Neutrophil (primary cell): ENCODE data around the gene GPR148.

Source experiments
- H3K27ac ChIP-seq: fragments of 200-600 bp; sonication (generic); 2 replicates; pipeline ENCODE4 v1.5.1; 2016; ENCODE audit warnings: mild to moderate bottlenecking, moderate library complexity
- H3K27me3 ChIP-seq: fragments of 200-600 bp; sonication (generic); 2 replicates; pipeline ENCODE4 v1.6.0; 2016; ENCODE audit warnings: mild to moderate bottlenecking
- H3K36me3 ChIP-seq: fragments of 200-600 bp; sonication (generic); 2 replicates; pipeline ENCODE4 v1.5.1; 2017
- H3K4me1 ChIP-seq, 2 experiments: fragments of 200-600 bp in 1 of 2; sonication (generic) in 1 of 2; 1 replicate in 1 of 2; 2 replicates in 1 of 2; pipeline versions ENCODE4 v1.5.1 to v1.6.1; 2013 to 2016; ENCODE audit warnings: low read depth in 1 of 2, low read length in 1 of 2, mild to moderate bottlenecking in 1 of 2, moderate library complexity in 1 of 2; ENCODE audit not compliant: control insufficient read depth in 1 of 2, insufficient read depth in 1 of 2
- H3K4me3 ChIP-seq, 2 experiments: fragments of 200-600 bp in 1 of 2; sonication (generic) in 1 of 2; 1 replicate in 1 of 2; 2 replicates in 1 of 2; pipeline ENCODE4 v1.5.1; 2013 to 2016; ENCODE audit warnings: low read depth in 1 of 2, low read length in 1 of 2, mild to moderate bottlenecking in 1 of 2, moderate library complexity in 1 of 2
- H3K9me3 ChIP-seq: fragments of 200-600 bp; sonication (generic); 2 replicates; pipeline ENCODE4 v1.5.1; 2016
- TF ChIP-seq, protein P1 (sequence below): fragments of 200-600 bp; sonication (generic); IDR thresholded peaks from 2 replicates; pipeline ENCODE4 v1.5.1; 2016; ENCODE audit warnings: antibody characterized with exemption

Gene GPR148

DNA sequence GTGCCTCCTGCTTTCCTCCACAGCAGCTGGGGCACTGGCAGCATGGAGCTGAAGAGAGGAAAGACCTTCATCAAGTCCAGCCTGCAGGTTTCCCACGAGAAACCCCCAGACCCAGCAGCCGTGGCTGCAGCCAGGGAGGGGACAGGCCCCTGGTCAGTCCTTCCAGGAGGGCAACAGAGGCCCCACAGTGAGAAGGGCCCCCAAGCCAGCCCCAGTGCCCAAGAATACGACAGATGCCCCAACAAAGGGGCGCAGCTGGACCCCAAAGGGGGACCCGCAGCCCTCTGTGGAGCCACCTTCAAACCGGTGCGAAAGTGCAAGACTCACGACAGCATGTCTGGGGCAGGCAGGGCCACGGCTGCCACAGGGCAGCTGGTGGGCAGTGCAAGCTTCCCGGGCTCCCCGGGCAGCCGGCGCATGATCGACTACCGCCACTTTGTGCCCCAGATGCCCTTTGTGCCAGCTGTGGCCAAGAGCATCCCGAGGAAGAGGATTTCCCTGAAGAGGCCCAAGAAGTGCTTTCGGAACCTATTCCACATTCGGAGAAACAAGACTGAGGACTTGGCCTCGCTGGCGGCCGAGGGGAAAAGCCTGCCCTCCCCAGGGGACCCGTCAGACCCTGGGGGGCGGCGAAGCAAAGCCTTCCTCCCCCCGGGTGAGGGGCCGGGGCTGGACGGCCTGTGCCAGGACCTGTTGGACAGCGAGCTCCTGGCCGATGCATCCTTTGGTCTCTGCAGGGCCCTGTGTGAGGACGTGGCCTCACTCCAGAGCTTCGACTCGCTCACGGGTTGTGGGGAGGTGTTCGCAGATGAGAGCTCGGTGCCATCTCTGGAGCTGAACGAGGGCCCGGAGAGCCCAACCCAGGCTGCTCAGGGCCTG is 33.4 kb downstream of the GPR148 start:
- H3K9me3 ChIP-seq: no peaks in the 10 kb centered on the region
- H3K4me1 ChIP-seq: no peaks in the 10 kb centered on the region
- peaks cover 27% of the 10 kb centered on the region for H3K27me3 ChIP-seq
- H3K36me3 ChIP-seq: no peaks in the 10 kb centered on the region
- TF ChIP-seq, protein P1, sequence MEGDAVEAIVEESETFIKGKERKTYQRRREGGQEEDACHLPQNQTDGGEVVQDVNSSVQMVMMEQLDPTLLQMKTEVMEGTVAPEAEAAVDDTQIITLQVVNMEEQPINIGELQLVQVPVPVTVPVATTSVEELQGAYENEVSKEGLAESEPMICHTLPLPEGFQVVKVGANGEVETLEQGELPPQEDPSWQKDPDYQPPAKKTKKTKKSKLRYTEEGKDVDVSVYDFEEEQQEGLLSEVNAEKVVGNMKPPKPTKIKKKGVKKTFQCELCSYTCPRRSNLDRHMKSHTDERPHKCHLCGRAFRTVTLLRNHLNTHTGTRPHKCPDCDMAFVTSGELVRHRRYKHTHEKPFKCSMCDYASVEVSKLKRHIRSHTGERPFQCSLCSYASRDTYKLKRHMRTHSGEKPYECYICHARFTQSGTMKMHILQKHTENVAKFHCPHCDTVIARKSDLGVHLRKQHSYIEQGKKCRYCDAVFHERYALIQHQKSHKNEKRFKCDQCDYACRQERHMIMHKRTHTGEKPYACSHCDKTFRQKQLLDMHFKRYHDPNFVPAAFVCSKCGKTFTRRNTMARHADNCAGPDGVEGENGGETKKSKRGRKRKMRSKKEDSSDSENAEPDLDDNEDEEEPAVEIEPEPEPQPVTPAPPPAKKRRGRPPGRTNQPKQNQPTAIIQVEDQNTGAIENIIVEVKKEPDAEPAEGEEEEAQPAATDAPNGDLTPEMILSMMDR: no peak
- H3K4me3 ChIP-seq: no peak overlapping the region
- no peak overlapping the region for H3K27ac ChIP-seq

DNA sequence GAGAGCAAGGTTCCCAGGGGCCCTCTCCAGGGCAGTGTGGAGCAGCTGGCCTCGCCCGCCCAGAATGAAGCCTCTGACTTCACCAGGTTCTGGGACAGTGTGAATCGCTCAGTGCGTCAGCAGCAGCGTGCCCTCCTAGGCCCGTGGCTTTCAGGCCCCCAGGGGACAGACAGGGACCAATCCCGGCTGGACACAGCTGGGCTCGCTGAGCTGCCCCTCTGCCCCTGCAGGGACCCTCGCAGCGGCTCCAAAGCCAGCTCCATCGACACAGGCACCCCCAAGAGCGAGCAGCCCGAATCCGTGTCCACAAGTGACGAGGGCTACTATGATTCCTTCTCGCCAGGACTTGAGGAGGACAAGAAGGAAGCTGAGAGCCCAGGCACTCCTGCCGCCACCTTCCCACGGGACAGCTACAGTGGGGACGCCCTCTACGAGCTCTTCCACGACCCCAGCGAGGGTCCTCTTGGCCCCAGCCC is 34.1 kb downstream of the GPR148 start:
- H3K4me3 ChIP-seq: no peak overlapping the region
- TF ChIP-seq, protein P1: no peak
- no peaks in the 10 kb centered on the region for H3K4me1 ChIP-seq
- no peaks in the 10 kb centered on the region for H3K9me3 ChIP-seq
- no peaks in the 10 kb centered on the region for H3K36me3 ChIP-seq
- H3K27ac ChIP-seq: no peak overlapping the region
- H3K27me3 ChIP-seq: peaks cover 20% of the 10 kb centered on the region

DNA sequence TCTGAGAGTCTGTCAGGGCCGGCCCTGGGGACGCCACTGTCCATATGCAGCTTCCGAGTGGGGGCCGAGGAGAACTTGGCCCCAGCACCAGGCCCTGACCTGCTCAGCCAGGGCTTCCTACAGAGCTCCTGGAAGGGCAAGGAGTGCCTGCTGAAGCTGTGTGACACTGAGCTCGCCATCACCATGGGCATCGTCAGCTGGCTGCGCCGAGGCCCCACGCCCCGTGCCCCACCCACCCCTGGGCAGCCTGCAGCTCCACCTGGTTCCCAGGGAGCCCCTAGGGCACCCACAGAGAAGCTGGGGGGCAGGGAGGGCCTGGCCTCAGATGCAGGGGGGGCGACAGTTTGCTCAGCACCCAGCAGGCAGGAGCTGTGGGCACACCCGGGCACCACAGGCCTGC is 34.5 kb downstream of the GPR148 start:
- peaks cover 15% of the 10 kb centered on the region for H3K27me3 ChIP-seq
- TF ChIP-seq, protein P1: no peak
- H3K27ac ChIP-seq: no peak overlapping the region
- no peak overlapping the region for H3K4me3 ChIP-seq
- H3K4me1 ChIP-seq: no peaks in the 10 kb centered on the region
- no peaks in the 10 kb centered on the region for H3K36me3 ChIP-seq
- no peaks in the 10 kb centered on the region for H3K9me3 ChIP-seq

DNA sequence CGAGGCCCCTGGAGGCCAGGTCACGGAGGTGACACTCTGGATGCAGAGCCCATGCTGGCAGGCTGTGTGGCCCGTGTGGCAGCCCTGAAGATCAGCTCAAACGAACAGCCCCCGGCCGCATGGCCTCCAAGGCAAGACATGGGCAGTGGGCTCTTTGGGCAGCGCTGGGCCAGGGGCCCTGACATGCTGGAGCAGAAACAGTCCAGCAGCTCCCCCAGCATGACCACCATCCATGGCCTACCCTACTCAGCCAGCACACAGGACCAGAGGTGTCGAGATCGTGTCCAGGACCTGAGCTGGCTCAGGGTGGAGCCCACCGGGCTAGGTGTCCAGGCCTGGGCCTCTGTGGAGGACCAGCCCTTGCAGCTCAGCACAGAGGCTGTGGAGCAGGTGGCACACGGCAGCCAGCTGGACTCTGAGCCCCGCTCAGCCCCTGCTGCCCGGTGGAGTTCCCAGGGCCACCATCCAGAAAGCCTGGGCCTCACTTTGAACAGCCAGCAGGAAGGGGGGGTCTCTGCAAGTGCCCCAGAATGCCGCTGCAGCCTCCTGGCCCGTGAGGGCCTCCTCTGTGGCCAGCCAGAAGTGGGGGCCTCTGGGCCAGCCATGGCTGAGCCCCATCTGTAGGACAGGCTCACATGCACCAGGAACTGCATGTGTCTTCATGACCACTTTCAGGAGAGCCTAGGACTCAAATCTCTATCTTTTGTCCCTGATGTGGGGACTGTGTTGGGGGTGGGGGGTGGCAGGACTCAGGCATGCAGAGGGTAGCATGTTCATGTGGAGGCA is 35.4 kb downstream of the GPR148 start:
- H3K27me3 ChIP-seq: peaks cover 7% of the 10 kb centered on the region
- no peak overlapping the region for H3K4me3 ChIP-seq
- no peaks in the 10 kb centered on the region for H3K9me3 ChIP-seq
- no peaks in the 10 kb centered on the region for H3K36me3 ChIP-seq
- TF ChIP-seq, protein P1: no peak
- no peak overlapping the region for H3K27ac ChIP-seq
- no peaks in the 10 kb centered on the region for H3K4me1 ChIP-seq

DNA sequence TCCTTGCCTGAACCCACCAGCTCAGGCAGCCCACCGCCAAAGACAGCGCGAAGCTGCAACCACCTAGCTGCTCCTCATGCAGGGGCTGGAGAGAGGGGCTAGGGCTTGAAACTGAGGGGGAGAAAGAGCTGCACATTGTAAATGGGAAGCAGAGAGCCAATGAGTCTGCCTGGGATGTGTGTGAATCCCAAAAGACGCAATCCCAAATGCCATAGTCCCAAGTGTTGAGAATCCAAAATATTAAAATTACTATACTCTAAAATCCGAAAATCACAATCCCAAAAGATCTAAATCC is 35.9 kb downstream of the GPR148 start:
- no peaks in the 10 kb centered on the region for H3K36me3 ChIP-seq
- no peaks in the 10 kb centered on the region for H3K9me3 ChIP-seq
- H3K4me3 ChIP-seq: no peak overlapping the region
- no peak overlapping the region for H3K27ac ChIP-seq
- peaks cover 4% of the 10 kb centered on the region for H3K27me3 ChIP-seq
- no peaks in the 10 kb centered on the region for H3K4me1 ChIP-seq
- TF ChIP-seq, protein P1: no peak
